ENCODE results near the gene SMG7. TPM values are rescaled to one million over a fixed set of nuclear protein-coding genes. Genes with fewer than 3 reads are reported as not detected.

Gene SMG7
- total RNA-seq, 4 donors from 2014 or later: 30.3 to 59.9 (median 38.4) TPM

DNA sequence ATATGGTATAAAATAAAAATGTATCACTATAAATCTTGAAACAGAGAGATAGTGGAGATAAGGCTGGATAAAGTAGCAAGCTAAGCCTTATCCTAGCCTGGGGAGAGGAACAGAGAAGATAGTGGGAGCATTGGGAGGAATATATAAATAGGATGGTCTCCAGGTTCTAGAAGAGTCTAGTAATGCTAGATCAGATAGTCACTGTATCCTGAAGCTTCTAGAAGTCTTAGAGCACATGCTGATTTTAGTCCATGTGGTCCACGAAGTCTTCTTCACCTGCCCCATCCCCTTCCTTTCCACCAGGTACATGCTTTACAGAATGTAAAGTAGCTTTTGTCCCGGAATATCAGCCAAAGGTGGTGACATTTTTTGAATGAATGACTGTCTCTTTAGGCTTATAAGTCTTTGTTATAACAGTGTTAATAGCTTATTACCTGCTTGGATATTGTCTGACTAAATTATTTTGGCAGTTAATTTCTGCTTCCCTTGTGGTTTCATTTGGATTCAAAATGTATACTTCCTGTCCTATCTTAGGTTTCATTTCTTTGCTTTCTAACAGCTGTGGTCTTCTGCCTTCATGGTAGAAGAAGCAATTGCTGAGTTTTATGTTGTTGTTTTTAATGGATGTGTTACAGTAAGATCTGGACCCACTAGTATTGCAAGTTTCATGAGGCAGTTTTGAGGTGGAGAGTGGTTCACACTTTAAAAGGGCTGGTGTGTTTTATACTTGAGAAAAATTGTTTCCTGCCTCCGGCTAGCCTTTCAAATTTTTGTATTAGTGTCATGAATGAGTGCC, 5.9 kb downstream of the SMG7 start:
- DNase-seq (ENCODE audit: low spot score) (no peak), ATAC-seq (ENCODE audit: low FRiP score) (no peak)
- TF ChIP-seq, protein P1, sequence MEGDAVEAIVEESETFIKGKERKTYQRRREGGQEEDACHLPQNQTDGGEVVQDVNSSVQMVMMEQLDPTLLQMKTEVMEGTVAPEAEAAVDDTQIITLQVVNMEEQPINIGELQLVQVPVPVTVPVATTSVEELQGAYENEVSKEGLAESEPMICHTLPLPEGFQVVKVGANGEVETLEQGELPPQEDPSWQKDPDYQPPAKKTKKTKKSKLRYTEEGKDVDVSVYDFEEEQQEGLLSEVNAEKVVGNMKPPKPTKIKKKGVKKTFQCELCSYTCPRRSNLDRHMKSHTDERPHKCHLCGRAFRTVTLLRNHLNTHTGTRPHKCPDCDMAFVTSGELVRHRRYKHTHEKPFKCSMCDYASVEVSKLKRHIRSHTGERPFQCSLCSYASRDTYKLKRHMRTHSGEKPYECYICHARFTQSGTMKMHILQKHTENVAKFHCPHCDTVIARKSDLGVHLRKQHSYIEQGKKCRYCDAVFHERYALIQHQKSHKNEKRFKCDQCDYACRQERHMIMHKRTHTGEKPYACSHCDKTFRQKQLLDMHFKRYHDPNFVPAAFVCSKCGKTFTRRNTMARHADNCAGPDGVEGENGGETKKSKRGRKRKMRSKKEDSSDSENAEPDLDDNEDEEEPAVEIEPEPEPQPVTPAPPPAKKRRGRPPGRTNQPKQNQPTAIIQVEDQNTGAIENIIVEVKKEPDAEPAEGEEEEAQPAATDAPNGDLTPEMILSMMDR (IDR thresholded peaks at IDR 0.05): no peak

DNA sequence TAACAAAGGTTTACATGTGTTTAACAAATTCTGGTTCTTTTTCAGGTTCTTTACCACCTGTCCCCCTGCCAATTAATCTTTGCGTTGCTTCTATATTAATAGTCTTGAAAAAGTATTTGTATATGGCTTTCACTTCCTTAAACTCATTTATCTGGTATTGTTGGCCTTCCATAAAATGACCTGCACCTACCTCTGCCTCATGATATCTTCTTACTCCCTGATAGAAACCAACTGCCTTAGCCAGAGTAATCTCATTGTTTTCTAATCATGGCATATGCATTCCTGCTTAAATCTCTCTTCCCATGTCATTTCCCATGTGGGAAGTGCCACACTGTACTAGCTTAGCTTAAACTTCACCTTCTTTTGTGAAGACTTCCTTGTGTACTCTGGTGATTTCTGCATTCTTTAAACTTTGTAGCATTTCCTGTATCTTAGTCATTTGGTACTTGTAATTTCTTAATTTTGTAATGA, 8.7 kb downstream of the SMG7 start:
- DNase-seq (ENCODE audit: low spot score) (no peak), ATAC-seq (ENCODE audit: low FRiP score) (no peak)
- TF ChIP-seq, protein P1 (IDR thresholded peaks at IDR 0.05): no peak

DNA sequence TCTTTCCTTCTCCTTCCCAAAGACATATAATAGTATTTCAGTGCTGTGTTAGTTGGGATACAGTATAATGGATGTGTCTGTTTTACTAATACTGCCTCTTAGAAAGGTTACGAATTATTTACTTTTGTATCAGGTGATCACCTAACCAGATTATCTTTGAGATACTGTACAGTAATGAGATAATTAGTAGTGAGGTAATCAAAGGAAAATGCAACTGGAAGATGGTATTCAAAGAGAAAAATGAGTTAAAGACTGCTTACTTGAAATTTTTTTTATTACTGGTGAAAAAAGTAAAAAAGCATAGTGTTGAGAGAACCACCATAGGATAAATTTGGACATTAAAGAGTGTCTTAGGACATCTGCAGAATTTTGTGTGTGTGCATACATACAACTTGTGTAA, 10.9 kb downstream of the SMG7 start:
- ATAC-seq (ENCODE audit: low FRiP score): no peak

DNA sequence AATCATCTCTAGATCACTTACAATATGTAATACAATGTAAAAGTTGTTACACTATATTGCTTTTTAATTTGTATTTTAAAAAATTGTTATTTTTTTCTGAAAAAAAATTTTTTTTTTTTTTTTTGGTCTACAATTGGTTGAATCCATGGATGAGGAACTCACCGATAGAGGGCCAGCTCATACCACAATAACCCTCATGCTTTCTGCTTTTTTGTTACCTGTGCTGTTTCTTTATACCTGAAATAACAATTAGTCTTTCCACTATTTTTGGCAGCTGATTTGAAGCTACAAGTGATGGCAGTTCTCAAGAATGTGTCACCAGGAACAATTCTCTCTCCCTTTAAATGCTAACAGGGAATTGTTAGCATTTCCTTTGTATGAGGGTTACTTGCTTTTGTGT, 12.0 kb downstream of the SMG7 start:
- TF ChIP-seq, protein P1 (IDR thresholded peaks at IDR 0.05): no peak
- no peak for DNase-seq (ENCODE audit: low spot score)
- no peak for ATAC-seq (ENCODE audit: low FRiP score)

More for the DNA sequence above, 10.9 kb downstream of the SMG7 start:
- no peak for DNase-seq (ENCODE audit: low spot score)
- TF ChIP-seq, protein P1 (IDR thresholded peaks at IDR 0.05): no peak

DNA sequence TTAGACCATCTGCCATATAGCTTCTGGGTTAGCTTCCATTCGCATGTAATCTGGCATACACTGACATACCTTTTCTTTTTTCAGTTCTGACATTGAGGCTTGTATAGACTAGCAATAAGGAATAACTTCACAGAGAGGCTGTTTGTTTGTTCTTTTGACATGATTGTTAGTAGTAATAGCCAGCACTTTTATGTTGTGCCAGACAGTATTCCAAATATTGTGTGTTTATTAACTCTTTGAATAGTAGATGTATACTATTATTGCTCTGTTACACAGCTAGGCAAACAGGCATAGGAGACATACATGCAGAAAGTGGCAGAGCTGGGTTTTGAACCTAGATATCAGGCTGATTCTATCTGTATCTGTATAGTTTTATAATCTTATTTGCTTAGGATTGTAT, 12.6 kb downstream of the SMG7 start:
- DNase-seq (ENCODE audit: low spot score): no peak
- TF ChIP-seq, protein P1 (IDR thresholded peaks at IDR 0.05): no peak
- no peak for ATAC-seq (ENCODE audit: low FRiP score)

DNA sequence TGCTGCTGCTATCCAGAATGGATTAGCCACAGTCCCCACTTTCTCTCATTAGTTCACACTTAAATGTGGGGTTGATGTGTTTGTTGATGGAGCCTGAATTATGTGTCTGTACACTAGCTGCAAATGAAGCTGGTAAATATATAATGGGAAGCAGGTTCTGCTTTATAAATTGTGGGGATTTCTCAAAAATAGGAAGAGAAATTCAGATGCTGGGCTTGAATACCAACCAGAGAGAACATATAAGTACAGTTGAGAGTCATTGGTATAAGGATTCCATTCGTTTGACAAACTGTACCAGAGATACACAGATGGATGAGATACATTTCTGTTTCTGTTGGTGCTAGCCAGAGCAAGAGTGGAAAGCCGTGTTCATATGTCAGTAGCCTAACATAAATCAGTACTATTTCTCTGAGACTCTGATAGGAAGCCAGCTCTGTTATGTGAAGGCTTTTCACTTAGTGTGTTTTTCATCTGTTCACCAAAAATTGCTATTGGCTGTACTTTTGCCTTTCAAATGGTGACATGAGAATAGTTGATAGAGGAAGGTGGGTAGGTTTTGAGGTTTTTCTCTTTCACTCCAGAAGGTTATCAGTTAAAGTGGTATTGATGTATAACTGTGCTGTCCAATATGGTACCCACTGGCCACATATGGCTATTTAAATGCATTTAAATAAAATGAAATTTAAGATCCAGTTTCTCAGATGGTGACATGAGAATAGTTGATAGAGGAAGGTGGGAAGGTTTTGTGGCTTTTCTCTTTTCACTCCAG, 15.6 kb downstream of the SMG7 start:
- no peak for ATAC-seq (ENCODE audit: low FRiP score)

More for the DNA sequence above, 15.6 kb downstream of the SMG7 start:
- TF ChIP-seq, protein P1 (IDR thresholded peaks at IDR 0.05): no peak
- DNase-seq (ENCODE audit: low spot score): no peak
